ENCODE measurements around the gene HTRA3. TPM values are rescaled to one million over a fixed set of nuclear protein-coding genes. Genes with fewer than 3 reads are reported as not detected.

HTRA3 gene
- total RNA-seq, 1 experiment from 2014 or later: 2.3 TPM

DNA sequence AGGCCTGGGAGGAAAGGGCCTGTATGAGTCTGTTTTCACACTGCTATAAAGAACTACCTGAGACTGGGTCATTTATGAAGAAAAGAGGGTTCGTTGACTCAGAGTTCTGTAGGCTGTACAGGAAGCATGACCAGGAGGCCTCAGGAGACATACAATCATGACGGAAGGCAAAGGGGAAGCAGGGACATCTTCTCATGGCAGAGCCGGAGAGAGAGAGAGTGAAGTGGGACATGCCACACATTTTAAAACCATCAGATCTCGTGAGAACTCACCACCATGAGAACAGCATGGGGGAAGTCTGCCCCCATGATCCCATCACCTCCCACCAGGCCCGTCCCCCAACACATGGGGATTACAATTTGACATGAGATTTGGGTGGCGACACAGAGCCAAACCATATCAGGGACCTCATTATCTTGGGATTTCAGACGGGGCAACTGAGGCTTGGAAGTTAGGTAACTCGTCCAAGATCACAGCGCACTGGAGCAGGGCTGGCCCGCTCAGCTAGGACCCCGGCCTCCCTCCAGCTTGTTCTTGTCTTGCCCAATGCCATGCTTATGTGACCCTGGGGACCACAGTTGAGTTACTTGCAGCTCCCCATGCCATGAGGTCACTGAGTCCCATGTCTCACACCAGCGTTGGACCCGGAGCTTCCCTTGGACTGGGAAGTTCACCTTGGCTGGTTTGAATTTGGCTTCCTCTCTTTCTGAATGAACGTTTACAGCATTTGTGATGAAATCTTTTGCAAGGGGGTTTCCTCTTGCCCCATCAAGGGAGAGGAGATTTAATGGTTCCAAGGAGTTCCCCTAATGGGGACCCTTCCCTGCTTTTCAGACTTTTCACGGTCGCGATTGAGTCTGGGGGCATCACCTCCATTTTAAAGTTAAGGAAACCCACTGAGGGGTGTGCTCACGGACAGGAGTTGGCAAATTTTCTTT is 18.1 kb downstream of the HTRA3 start:
- H3K27me3 Mint-ChIP-seq (ENCODE audit: low read depth): no peaks in the 10 kb centered on the region
- CTCF ChIA-PET: no interaction called here
- no peak overlapping the region for H3K4me3 Mint-ChIP-seq
- H3K9me3 Mint-ChIP-seq: no peaks in the 10 kb centered on the region
- ATAC-seq (no peak), DNase-seq (ENCODE audit: low spot score) (no peak)
- H3K27ac Mint-ChIP-seq: no peak overlapping the region
- no peaks in the 10 kb centered on the region for H3K4me1 Mint-ChIP-seq
- no peak for TF ChIP-seq MYBL2 (CRISPR knock-in tag; IDR thresholded peaks at IDR 0.05)
- TF ChIP-seq, protein P1, sequence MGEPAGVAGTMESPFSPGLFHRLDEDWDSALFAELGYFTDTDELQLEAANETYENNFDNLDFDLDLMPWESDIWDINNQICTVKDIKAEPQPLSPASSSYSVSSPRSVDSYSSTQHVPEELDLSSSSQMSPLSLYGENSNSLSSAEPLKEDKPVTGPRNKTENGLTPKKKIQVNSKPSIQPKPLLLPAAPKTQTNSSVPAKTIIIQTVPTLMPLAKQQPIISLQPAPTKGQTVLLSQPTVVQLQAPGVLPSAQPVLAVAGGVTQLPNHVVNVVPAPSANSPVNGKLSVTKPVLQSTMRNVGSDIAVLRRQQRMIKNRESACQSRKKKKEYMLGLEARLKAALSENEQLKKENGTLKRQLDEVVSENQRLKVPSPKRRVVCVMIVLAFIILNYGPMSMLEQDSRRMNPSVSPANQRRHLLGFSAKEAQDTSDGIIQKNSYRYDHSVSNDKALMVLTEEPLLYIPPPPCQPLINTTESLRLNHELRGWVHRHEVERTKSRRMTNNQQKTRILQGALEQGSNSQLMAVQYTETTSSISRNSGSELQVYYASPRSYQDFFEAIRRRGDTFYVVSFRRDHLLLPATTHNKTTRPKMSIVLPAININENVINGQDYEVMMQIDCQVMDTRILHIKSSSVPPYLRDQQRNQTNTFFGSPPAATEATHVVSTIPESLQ (CRISPR knock-in tag; IDR thresholded peaks at IDR 0.05): no peak
- TF ChIP-seq, protein P2, sequence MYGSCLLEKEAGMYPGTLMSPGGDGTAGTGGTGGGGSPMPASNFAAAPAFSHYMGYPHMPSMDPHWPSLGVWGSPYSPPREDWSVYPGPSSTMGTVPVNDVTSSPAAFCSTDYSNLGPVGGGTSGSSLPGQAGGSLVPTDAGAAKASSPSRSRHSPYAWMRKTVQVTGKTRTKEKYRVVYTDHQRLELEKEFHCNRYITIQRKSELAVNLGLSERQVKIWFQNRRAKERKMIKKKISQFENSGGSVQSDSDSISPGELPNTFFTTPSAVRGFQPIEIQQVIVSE (CRISPR knock-in tag; IDR thresholded peaks at IDR 0.05; ENCODE audit: borderline replicate concordance): no peak
- TF ChIP-seq ZNF317 (CRISPR knock-in tag; IDR thresholded peaks at IDR 0.05; ENCODE audit: borderline replicate concordance, low read depth): no peak
- no peak for TF ChIP-seq NFATC4 (CRISPR knock-in tag; IDR thresholded peaks at IDR 0.05)
- TF ChIP-seq, protein P3, sequence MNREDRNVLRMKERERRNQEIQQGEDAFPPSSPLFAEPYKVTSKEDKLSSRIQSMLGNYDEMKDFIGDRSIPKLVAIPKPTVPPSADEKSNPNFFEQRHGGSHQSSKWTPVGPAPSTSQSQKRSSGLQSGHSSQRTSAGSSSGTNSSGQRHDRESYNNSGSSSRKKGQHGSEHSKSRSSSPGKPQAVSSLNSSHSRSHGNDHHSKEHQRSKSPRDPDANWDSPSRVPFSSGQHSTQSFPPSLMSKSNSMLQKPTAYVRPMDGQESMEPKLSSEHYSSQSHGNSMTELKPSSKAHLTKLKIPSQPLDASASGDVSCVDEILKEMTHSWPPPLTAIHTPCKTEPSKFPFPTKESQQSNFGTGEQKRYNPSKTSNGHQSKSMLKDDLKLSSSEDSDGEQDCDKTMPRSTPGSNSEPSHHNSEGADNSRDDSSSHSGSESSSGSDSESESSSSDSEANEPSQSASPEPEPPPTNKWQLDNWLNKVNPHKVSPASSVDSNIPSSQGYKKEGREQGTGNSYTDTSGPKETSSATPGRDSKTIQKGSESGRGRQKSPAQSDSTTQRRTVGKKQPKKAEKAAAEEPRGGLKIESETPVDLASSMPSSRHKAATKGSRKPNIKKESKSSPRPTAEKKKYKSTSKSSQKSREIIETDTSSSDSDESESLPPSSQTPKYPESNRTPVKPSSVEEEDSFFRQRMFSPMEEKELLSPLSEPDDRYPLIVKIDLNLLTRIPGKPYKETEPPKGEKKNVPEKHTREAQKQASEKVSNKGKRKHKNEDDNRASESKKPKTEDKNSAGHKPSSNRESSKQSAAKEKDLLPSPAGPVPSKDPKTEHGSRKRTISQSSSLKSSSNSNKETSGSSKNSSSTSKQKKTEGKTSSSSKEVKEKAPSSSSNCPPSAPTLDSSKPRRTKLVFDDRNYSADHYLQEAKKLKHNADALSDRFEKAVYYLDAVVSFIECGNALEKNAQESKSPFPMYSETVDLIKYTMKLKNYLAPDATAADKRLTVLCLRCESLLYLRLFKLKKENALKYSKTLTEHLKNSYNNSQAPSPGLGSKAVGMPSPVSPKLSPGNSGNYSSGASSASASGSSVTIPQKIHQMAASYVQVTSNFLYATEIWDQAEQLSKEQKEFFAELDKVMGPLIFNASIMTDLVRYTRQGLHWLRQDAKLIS (CRISPR knock-in tag; IDR thresholded peaks at IDR 0.05; ENCODE audit: borderline replicate concordance): no peak
- TF ChIP-seq, protein P4, sequence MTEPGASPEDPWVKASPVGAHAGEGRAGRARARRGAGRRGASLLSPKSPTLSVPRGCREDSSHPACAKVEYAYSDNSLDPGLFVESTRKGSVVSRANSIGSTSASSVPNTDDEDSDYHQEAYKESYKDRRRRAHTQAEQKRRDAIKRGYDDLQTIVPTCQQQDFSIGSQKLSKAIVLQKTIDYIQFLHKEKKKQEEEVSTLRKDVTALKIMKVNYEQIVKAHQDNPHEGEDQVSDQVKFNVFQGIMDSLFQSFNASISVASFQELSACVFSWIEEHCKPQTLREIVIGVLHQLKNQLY (CRISPR knock-in tag; IDR thresholded peaks at IDR 0.05): no peak
- TF ChIP-seq RELA (CRISPR knock-in tag; IDR thresholded peaks at IDR 0.05; ENCODE audit: borderline replicate concordance): no peak
- TF ChIP-seq ZBTB21 (CRISPR knock-in tag; IDR thresholded peaks at IDR 0.05; ENCODE audit: borderline replicate concordance): no peak
- no peak for TF ChIP-seq ESRRA (CRISPR knock-in tag; IDR thresholded peaks at IDR 0.05; ENCODE audit: borderline replicate concordance)
- TF ChIP-seq, protein P5, sequence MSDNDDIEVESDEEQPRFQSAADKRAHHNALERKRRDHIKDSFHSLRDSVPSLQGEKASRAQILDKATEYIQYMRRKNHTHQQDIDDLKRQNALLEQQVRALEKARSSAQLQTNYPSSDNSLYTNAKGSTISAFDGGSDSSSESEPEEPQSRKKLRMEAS (CRISPR knock-in tag; IDR thresholded peaks at IDR 0.05): no peak
- no peak for TF ChIP-seq KAT7 (CRISPR knock-in tag; IDR thresholded peaks at IDR 0.05; ENCODE audit: borderline replicate concordance)
- no peak for TF ChIP-seq RORB (CRISPR knock-in tag; IDR thresholded peaks at IDR 0.05)
- TF ChIP-seq, protein P6, sequence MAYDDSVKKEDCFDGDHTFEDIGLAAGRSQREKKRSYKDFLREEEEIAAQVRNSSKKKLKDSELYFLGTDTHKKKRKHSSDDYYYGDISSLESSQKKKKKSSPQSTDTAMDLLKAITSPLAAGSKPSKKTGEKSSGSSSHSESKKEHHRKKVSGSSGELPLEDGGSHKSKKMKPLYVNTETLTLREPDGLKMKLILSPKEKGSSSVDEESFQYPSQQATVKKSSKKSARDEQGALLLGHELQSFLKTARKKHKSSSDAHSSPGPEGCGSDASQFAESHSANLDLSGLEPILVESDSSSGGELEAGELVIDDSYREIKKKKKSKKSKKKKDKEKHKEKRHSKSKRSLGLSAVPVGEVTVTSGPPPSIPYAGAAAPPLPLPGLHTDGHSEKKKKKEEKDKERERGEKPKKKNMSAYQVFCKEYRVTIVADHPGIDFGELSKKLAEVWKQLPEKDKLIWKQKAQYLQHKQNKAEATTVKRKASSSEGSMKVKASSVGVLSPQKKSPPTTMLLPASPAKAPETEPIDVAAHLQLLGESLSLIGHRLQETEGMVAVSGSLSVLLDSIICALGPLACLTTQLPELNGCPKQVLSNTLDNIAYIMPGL (CRISPR knock-in tag; IDR thresholded peaks at IDR 0.05): no peak
- POLR2A ChIA-PET: no interaction called here
- no peaks in the 10 kb centered on the region for H3K36me3 Mint-ChIP-seq
